GM12878 (cell line): Measurements from ENCODE around the gene RCN1. TPM values are rescaled to one million over a fixed set of nuclear protein-coding genes. Genes with fewer than 3 reads are reported as not detected.

ENCODE experiments used
- ATAC-seq: fragments of 200-7000 bp; cut with Tn5 transposase; 3 replicates; pipeline ENCODE4 v1.9.1; 2020; ENCODE audit warnings: mild to moderate bottlenecking, moderate library complexity
- BruUV-seq: library from RNA; stranded (reverse); fragments of 400-500 nt; replicated peaks from 2 replicates; lab custom pipeline; 2021; lab: Mats Ljungman, UMichigan
- CTCF ChIA-PET: fragments of 300-600 bp; sonication (Branson Sonifier 250); formaldehyde crosslinking; extraction: SDS; loops from one replicate; lab custom pipeline; 2021; ENCODE audit warnings: inconsistent platforms; lab: Yijun Ruan, JAX
- POLR2A ChIA-PET: fragments of 350-600 bp; formaldehyde crosslinking; extraction: SDS; loops from one replicate; lab custom pipeline; 2021; ENCODE audit warnings: inconsistent platforms; lab: Charles Lee
- RAD21 ChIA-PET: fragments of 300-600 bp; sonication (Branson Sonifier 250); formaldehyde crosslinking; loops from one replicate; lab custom pipeline; 2023; ENCODE audit warnings: antibody characterized with exemption; ENCODE audit not compliant: unreplicated experiment; lab: Charles Lee
- SMC1A ChIA-PET: fragments of 300-600 bp; sonication (Branson Sonifier 250); formaldehyde crosslinking; loops from one replicate; lab custom pipeline; 2023; ENCODE audit not compliant: unreplicated experiment, uncharacterized antibody; lab: Charles Lee
- DNase-seq: peaks from one replicate; pipeline ENCODE4 v3.0.0-alpha.2; 2011; ENCODE audit warnings: low read depth, low spot score
- FAIRE-seq: peaks from 3 replicates; lab custom pipeline; 2011; peaks lifted over from hg19 to GRCh38; lab: Jason Lieb, UNC
- H2AFZ ChIP-seq: 2 replicates; pipeline ENCODE4 v1.6.0; 2011; ENCODE audit warnings: low read depth, low read length, control low read depth; ENCODE audit not compliant: control insufficient read depth
- H3K27ac ChIP-seq: 2 replicates; pipeline ENCODE4 v1.5.1; 2011; ENCODE audit warnings: control low read depth; ENCODE audit not compliant: control insufficient read depth, insufficient read depth
- H3K27me3 ChIP-seq, 2 experiments: replicated peaks in 1 of 2; 2 replicates each; pipeline versions ENCODE4 v1.6.0 to v1.6.1; 2011; ENCODE audit warnings: low read length in 1 of 2; ENCODE audit not compliant: control insufficient read depth in 2 of 2, insufficient read depth in 2 of 2
- H3K36me3 ChIP-seq, 2 experiments: 2 replicates each; pipeline ENCODE4 v1.5.1; 2011; ENCODE audit warnings: low read length in 1 of 2; ENCODE audit not compliant: control insufficient read depth in 2 of 2, insufficient read depth in 2 of 2
- H3K4me1 ChIP-seq: 2 replicates; pipeline ENCODE4 v1.6.1; 2011; ENCODE audit warnings: mild to moderate bottlenecking, low read length, moderate library complexity, mixed read lengths; ENCODE audit not compliant: control insufficient read depth, insufficient read depth
- H3K4me2 ChIP-seq: 2 replicates; pipeline ENCODE4 v1.6.0; 2011; ENCODE audit warnings: control low read depth; ENCODE audit not compliant: control insufficient read depth, insufficient read depth
- H3K4me3 ChIP-seq: fragments of 200-600 bp; sonication (generic); 2 replicates; pipeline ENCODE4 v1.5.1; 2016
- H3K79me2 ChIP-seq: 2 replicates; pipeline ENCODE4 v1.6.0; 2011; ENCODE audit warnings: low read length; ENCODE audit not compliant: control insufficient read depth, insufficient read depth
- H3K9ac ChIP-seq: 2 replicates; pipeline ENCODE4 v1.8.0; 2011; ENCODE audit warnings: low read length, control low read depth, mixed read lengths; ENCODE audit not compliant: control insufficient read depth, insufficient read depth
- H3K9me3 ChIP-seq: replicated peaks from 3 replicates; pipeline ENCODE4 v1.5.1; 2011; ENCODE audit warnings: mild to moderate bottlenecking, low read length; ENCODE audit not compliant: control insufficient read depth, insufficient read depth
- H4K20me1 ChIP-seq: 2 replicates; pipeline ENCODE4 v1.6.0; 2011; ENCODE audit not compliant: control insufficient read depth, insufficient read depth
- BCL11A ChIP-seq: IDR thresholded peaks from 2 replicates; pipeline ENCODE4 v1.6.1; 2011; ENCODE audit warnings: low read depth, low read length
- BMI1 ChIP-seq: fragments of 450-650 bp; IDR thresholded peaks from 2 replicates; pipeline ENCODE4 v1.6.1; 2016; ENCODE audit warnings: mild to moderate bottlenecking, moderate library complexity, borderline replicate concordance
- DPF2 ChIP-seq: fragments of 450-650 bp; IDR thresholded peaks from 2 replicates; pipeline ENCODE4 v1.6.1; 2017; ENCODE audit warnings: mild to moderate bottlenecking
- E2F4 ChIP-seq: IDR thresholded peaks from 2 replicates; pipeline ENCODE4 v1.6.1; 2012; ENCODE audit warnings: low read depth, low read length, improper control_type of control experiment
- EP300 ChIP-seq, 2 experiments: fragments of 150-350 bp in 1 of 2; IDR thresholded peaks; 2 replicates each; pipeline ENCODE4 v1.6.1; 2011 to 2012; ENCODE audit warnings: low read depth in 2 of 2, low read length in 2 of 2, borderline replicate concordance in 1 of 2, improper control_type of control experiment in 1 of 2, inconsistent platforms in 1 of 2; ENCODE audit not compliant: control insufficient read depth in 1 of 2
- HCFC1 ChIP-seq: fragments of 150-350 bp; IDR thresholded peaks from 2 replicates; pipeline ENCODE4 v1.6.1; 2014; ENCODE audit warnings: low read length
- IKZF2 ChIP-seq, 2 experiments: fragments of 450-650 bp; IDR thresholded peaks; 2 replicates each; pipeline ENCODE4 v1.6.1; 2017; ENCODE audit warnings: mild to moderate bottlenecking in 2 of 2, moderate library complexity in 2 of 2
- IRF5 ChIP-seq: fragments of 450-650 bp; IDR thresholded peaks from 2 replicates; pipeline ENCODE4 v1.6.1; 2017; ENCODE audit warnings: borderline replicate concordance
- MEF2B ChIP-seq: fragments of 450-650 bp; IDR thresholded peaks from 2 replicates; pipeline ENCODE4 v1.6.1; 2018; ENCODE audit warnings: mild to moderate bottlenecking, moderate library complexity; ENCODE audit not compliant: partially characterized antibody, poor library complexity, severe bottlenecking
- MLLT1 ChIP-seq: fragments of 450-650 bp; IDR thresholded peaks from 2 replicates; pipeline ENCODE4 v1.6.1; 2016; ENCODE audit warnings: mild to moderate bottlenecking
- NFYA ChIP-seq: IDR thresholded peaks from 2 replicates; pipeline ENCODE4 v1.6.1; 2011; ENCODE audit warnings: low read depth, mild to moderate bottlenecking, low read length, improper control_type of control experiment, borderline replicate concordance
- NR2C1 ChIP-seq: fragments of 450-650 bp; IDR thresholded peaks from 2 replicates; pipeline ENCODE4 v1.6.1; 2017; ENCODE audit warnings: antibody characterized with exemption, mild to moderate bottlenecking, moderate library complexity
- PAX8 ChIP-seq: fragments of 450-650 bp; IDR thresholded peaks from 2 replicates; pipeline ENCODE4 v1.6.1; 2017; ENCODE audit warnings: mild to moderate bottlenecking, moderate library complexity
- PRDM15 ChIP-seq: fragments of 450-650 bp; formaldehyde crosslinking; IDR thresholded peaks from 2 replicates; pipeline ENCODE4 v1.4.0; 2020; ENCODE audit warnings: mild to moderate bottlenecking, moderate library complexity
- RFX5 ChIP-seq: IDR thresholded peaks from 2 replicates; pipeline ENCODE4 v1.6.1; 2011; ENCODE audit warnings: low read depth, low read length, improper control_type of control experiment
- SMAD5 ChIP-seq: IDR thresholded peaks from 2 replicates; pipeline ENCODE4 v1.6.1; 2016; ENCODE audit warnings: antibody characterized with exemption, low read depth
- WGBS: methylation state at CpG from one replicate; pipeline ENCODE4 v1.1.6; 2016; ENCODE audit warnings: low lambda C conversion rate; ENCODE audit not compliant: insufficient replicate concordance, insufficient coverage; ENCODE audit errors: missing lambda C conversion rate; 5-methylcytosine and 5-hydroxymethylcytosine counted together
- in situ Hi-C: fragments of 300-500 bp; cut with MboI; formaldehyde crosslinking; loops from 9 replicates; pipeline ENCODE4 v1.14.3; 2018; ENCODE audit warnings: mixed read lengths
- intact Hi-C: fragments of 100-400 bp; cut with micrococcal nuclease; formaldehyde crosslinking; loops from one replicate; pipeline ENCODE4 v1.14.2; 2022; ENCODE audit not compliant: unreplicated experiment
- polyA plus RNA-seq, 11 experiments: library from polyadenylated mRNA; depleted of rRNA in 4 of 11; unstranded in 6 of 11; stranded (reverse) in 5 of 11; fragments of >200 nt; fragmentation: Nextera tagmentation in 4 of 11; fragmentation: Illumina TruSeq in 1 of 11; extraction: Ambion mirVana in 4 of 11; extraction: Trizol in 1 of 11; gene quantifications; 1 replicate in 1 of 11; 2 replicates in 10 of 11; pipeline versions ENCODE4 v1.2.1 to v1.2.3, GENCODE V29; 2011 to 2016; ENCODE audit warnings: inconsistent platforms in 2 of 11, missing spikeins in 2 of 11, low read depth in 1 of 11
- total RNA-seq, 4 experiments: library from RNA; depleted of rRNA in 3 of 4; stranded (reverse); fragments of >200 nt in 3 of 4; fragmentation: Illumina TruSeq in 1 of 4; extraction: Trizol in 1 of 4; gene quantifications; 2 replicates each; pipeline versions ENCODE4 v1.2.1 to v1.2.3, GENCODE V29; 2013 to 2021

RCN1 gene
- total and polyA plus RNA-seq, 10 of the 15 experiments (the other 5 are each of a cell fraction or from before 2014, with no cell fraction given) = 17.6 to 76.7 (median 56.4) TPM

- Histone ChIP-seq H3K4me1 (peaks cover 22% of the 10 kb centered on the region), H3K9ac (no peak overlapping the region), H4K20me1 (no peaks in the 10 kb centered on the region), H3K79me2 (no peaks in the 10 kb centered on the region), H2AFZ (no peak overlapping the region), H3K9me3 (no peaks in the 10 kb centered on the region), H3K4me2 (no peak overlapping the region), H3K27me3 (no peaks in the 10 kb centered on the region), H3K27ac (no peak overlapping the region), H3K36me3 (no peaks in the 10 kb centered on the region), H3K4me3 (no peak overlapping the region)
- ATAC-seq (no peak), DNase-seq (no peak), FAIRE-seq (no peak)
- BruUV-seq = no TSS peak
- intact Hi-C loops (no loop called here), in situ Hi-C loops (no loop called here)
- CTCF ChIA-PET = no interaction called here
- SMC1A ChIA-PET = interaction anchor here (0.9 kb wide), 1 partner anchor 12 kb away, joined by 4 read pairs; no protein-coding TSS in a partner anchor
- WGBS = 85% methylated on average over 6 of the region's 6 CpGs
- POLR2A ChIA-PET = no interaction called here
- RAD21 ChIA-PET = interaction anchor here (0.5 kb wide), 1 partner anchor 55 kb away, joined by 3 read pairs; no protein-coding TSS in a partner anchor
- TF ChIP-seq MEF2B = no peak
- TF ChIP-seq IRF5 = no peak
- no peak for TF ChIP-seq BMI1
- TF ChIP-seq E2F4 = no peak
- TF ChIP-seq DPF2 = no peak
- no peak for TF ChIP-seq RFX5
- no peak for TF ChIP-seq PAX8
- TF ChIP-seq NR2C1 = no peak
- no peak for TF ChIP-seq SMAD5
- TF ChIP-seq HCFC1 = no peak
- no peak for TF ChIP-seq NFYA
- TF ChIP-seq BCL11A = no peak
- no peak for TF ChIP-seq MLLT1
- TF ChIP-seq IKZF2 (IDR thresholded peaks at IDR 0.05) = no peak
- no peak for TF ChIP-seq EP300 (IDR thresholded peaks at IDR 0.05; ENCODE audit: borderline replicate concordance in 1 of 2, control insufficient read depth in 1 of 2, low read depth in 2 of 2, low read length in 2 of 2)
- no peak for TF ChIP-seq PRDM15 (CRISPR knock-in tag)
These were observed 18.7 kb downstream of the RCN1 start for GRCh38 chr11:32109592-32109991.
